Measurements from ENCODE around the gene IPCEF1.

DNA sequence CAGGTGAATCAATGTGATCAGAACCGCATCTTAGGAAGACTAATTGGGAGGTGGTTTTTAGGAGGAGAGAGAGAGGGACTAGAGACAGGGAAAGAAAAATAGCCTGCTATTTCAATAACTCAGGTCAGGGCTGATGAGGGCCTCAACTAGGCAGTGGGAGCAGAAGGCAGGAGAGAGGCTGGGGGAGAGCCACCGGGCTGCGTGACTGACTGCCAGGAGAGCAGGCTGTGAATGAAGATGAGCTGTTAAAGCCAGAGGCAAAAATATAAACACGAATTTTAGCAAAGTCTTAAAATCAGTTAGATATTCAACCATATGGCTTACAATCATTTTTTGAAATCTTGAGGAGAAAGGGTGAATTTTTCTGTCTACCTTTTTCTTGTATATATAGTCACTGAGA, 149.6 kb downstream of the IPCEF1 start:
- no peak for TF ChIP-seq POLR2A (IDR thresholded peaks at IDR 0.05; ENCODE audit: low read depth, low read length)
- no peak for TF ChIP-seq TAF1 (IDR thresholded peaks at IDR 0.05; ENCODE audit: borderline replicate concordance, low read depth, low read length)
- TF ChIP-seq POLR2AphosphoS5 (IDR thresholded peaks at IDR 0.05; ENCODE audit: low read depth, low read length): no peak
